ENCODE results near the gene NDST1.

The NDST1 gene

GRCh38 chr5:150489360-150490295, 18.3 kb upstream of the NDST1 start:
- no peak for FAIRE-seq

- no peak for FAIRE-seq
Measured at GRCh38 chr5:150490296-150490669, 17.6 kb upstream of the NDST1 start.

- no peak for FAIRE-seq
Measured at GRCh38 chr5:150490754-150491153, 17.2 kb upstream of the NDST1 start.

- FAIRE-seq, result no peak
Measured at GRCh38 chr5:150491876-150492275, 16.1 kb upstream of the NDST1 start.

GRCh38 chr5:150492621-150493020, 15.3 kb upstream of the NDST1 start:
- no peak for FAIRE-seq

- FAIRE-seq, result no peak
Measured at GRCh38 chr5:150496098-150496497, 11.8 kb upstream of the NDST1 start.

- FAIRE-seq, result no peak
Measured at GRCh38 chr5:150496534-150496933, 11.4 kb upstream of the NDST1 start.

GRCh38 chr5:150497274-150497988, 10.5 kb upstream of the NDST1 start:
- FAIRE-seq, result no peak

DNA sequence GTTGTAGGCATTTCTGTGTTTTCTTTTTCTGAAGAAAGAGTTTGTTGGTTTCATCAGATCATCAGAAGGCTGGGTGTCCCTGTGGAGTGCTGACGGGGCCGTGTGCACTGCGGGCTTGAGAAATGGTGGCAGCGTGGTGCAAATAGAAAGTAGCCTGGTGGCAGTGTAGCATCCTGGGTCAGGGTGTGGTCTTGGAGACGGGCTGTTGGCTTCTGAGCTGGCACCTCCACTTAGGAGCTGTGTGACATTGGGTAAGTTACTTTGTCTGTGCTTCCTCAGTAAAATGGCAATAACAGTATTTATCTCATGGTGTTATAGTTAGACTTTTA, 10.0 kb upstream of the NDST1 start:
- no peak for FAIRE-seq

DNA sequence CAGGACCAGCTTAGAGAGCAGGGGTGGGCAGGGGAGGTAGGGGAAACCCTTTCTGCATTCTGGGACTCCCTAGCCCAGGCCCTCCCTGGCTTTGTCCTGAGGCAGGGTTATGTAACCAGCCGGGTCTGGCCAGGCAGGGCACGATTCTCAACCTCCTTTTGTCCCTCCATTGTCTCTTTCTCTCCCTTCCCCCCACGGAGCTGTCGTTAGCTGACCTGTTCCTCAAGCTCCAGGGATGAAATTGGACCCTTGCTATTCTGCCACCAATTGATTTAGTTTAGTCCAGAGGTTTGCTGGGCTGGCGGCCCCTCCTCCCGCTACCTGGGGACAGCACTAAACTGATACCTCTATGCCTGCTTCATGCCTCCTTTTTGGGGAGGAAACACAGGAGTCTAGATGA, 9.4 kb upstream of the NDST1 start:
- no peak for FAIRE-seq

GRCh38 chr5:150498971-150499370, 9.0 kb upstream of the NDST1 start:
- no peak for FAIRE-seq

GRCh38 chr5:150499437-150499956, 8.4 kb upstream of the NDST1 start:
- FAIRE-seq, result no peak

DNA sequence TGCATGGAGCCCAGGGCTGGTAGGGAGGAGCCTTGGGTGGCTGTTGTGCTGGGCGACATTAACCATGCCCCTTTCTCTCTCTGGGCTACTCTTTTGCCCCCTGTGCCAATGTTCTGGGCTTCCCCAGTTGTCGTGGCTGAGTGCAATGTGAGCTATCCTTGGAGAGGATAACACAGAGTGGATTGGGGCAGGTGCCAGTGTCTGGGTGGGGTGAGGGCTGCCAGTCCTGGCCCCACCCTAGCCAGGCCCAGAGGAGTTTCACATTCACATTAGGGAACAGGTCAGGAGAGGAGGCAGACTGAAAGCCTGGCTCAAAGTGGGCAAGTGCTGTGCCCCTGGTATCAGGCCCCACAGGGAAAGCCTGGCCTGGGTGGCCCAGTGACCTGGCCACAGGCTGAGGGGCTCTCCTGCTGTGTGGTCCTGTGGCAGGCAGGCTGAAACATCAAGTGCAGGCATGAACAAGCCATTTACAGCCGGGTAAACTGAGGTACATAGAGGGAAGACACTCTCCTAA, 7.5 kb upstream of the NDST1 start:
- no peak for FAIRE-seq

GRCh38 chr5:150500905-150501304, 7.0 kb upstream of the NDST1 start:
- no peak for FAIRE-seq

GRCh38 chr5:150502106-150502505, 5.8 kb upstream of the NDST1 start:
- no peak for FAIRE-seq

GRCh38 chr5:150502847-150503246, 5.1 kb upstream of the NDST1 start:
- no peak for FAIRE-seq

GRCh38 chr5:150503386-150503785, 4.5 kb upstream of the NDST1 start:
- FAIRE-seq, result no peak

GRCh38 chr5:150503977-150504620, 3.8 kb upstream of the NDST1 start:
- no peak for FAIRE-seq

DNA sequence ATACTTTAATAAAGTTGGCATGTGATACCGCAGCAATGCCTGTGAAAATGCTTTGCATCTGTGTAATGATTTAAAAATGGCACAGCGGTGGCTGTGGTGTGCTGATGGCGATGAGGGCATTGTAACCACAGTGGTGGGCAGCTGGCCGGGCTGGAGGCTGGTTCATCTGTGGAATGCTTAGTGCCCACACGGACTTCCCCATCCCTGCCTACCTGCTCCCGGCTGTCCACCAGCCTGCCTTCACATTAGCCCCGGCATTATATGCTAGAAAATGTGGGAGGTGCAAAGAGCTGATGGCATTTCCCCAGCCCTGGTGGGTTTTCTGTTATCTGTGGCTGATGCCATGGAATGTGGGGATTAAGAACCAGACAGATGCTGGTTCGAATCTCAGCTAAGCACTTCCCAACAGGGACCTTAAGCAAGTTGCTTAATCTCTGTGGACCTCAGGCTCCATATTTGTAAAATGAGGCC, 2.9 kb upstream of the NDST1 start:
- FAIRE-seq, result no peak

DNA sequence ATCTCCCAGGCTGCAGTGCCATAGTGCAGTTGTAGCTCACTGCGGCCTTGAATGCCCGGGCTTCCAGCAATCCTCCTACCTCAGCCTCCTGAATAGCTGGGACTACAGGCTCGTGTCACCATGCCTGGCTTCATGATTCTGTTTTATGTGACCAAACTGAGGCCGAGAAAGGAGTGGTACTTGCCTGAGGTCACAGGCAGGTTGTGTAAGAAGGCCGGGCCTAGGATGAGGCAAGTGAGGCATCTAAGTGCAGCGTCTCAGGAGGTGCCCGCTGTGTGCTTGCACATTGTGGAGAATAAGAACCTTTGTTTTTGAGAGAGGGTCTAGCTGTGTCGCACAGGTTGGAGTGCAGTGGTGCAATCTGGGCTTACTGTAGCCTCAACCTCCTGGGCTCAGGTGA, 2.1 kb upstream of the NDST1 start:
- FAIRE-seq, result no peak

DNA sequence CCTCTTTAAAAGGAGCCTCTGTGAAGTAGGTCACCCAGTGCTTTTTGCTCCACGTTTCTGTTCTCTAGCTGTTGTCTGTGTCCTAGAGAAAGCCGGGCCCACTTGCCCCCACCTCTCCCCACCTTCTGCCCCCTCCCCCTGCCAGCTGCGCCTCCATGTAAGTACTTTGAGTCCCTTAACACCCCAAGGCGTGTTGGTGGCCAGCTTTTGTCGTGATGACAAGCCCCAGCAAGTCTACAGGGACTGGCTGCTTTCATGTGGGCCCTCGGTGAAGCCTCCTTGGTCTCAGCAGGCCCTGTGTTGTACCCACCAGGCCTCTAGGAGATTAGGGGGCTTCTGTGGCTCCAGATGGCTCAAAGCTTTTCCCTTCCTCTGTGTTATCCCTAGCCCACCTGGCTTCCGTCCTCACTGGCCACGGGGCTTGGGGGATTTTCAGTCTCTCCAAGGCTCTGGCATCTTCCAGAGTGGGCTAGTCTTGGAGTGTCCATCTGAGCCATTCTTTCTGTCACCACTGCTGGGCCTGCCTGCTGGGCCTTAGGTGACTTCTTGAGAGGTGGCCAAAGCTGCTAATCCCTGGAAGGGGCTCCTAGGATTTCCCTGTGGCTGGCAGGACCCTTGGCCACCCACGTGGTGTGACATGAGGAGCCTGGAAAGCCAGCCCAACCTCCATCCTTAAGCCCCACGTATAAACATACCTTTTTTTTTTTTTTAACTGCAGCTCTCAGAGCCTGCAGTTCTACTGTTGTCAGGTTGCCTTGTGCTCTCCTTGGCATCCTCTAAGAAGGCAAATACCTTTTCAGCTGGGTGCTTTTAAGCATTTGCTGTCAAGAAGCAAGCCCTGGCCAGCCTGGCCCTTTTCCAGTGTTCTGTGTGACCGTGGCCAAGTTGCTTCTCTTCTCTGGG, 1.1 kb upstream of the NDST1 start:
- no peak for FAIRE-seq

- FAIRE-seq, result no peak
Measured at GRCh38 chr5:150508277-150508640, 328 bp downstream of the NDST1 start.

All from colon (tissue), 2 donors.